Stimulated activated CD8-positive, alpha-beta memory T cell treated with anti-CD3 and anti-CD28 coated beads, Interleukin-12 subunit alpha, Interleukin-12 subunit beta, amount 100 ng/mL, for 24 hours (primary cell): ENCODE measurements around the gene LIMS3.
"Not testable (repeated sequence)": the region's sequence is repeated elsewhere in the genome, so short reads cannot be mapped to it uniquely, and the experiment has no call there.

ENCODE experiments used
- DNase-seq: peaks from one replicate; pipeline ENCODE4 v3.0.0-alpha.2; 2020; ENCODE audit errors: extremely low read depth

Gene LIMS3

DNA sequence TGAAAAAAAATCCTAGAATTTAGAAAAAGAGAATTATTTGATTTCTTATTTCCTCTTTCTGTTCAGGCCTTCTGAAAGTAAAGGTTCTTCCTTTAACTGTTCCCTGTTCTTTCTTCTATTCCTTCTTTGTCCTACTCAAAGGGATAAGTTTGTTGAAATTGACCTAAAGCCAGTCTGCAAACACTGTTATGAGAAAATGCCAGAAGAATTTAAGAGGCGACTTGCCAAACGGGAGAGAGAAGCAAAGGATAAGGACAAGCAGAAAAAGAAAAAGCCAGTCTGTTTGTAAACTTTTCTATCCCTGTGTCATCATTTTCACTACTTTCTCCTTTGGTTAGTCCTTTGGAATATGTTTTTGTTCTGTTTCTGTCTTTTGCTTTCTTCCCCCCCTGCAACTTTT lies 26.0 kb downstream of the LIMS3 start:
- not testable (repeated sequence) for DNase-seq

DNA sequence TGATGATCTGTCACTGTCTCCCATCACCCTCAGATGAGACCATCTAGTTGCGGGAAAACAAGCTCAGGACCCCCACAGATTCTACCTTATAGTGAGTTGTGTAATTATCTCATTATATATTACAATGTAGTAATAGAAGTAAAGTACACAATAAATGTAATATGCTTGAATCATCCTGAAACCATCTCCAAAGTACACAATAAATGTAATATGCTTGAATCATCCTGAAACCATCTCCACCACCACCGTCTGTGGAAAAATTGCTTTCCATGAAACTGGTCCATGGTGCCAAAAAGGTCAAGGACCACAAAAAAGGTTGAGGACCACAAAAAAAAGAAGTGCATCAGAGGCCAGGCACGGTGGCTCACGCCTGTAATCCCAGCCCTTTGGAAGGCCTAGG lies 29.3 kb downstream of the LIMS3 start:
- DNase-seq = not testable (repeated sequence)

DNA sequence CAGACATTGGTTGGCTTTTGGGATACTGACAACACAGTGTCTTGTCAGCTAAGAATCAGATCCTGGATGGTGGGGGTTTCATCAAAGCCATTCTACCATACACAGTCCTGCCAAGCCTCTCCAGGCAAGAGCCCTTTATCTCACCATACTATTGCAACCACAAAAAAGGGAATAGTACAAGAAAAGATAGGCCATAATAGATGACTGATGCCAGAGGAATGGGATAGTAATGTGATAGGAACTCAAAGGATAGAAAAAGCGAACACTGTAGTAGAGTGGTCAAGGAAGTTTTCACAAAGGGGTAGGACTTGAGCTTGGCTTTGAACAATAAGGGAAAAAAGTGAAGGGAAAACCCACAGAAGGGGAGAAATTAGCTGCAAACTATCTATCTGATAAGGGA lies 30.7 kb downstream of the LIMS3 start:
- DNase-seq = not testable (repeated sequence)

DNA sequence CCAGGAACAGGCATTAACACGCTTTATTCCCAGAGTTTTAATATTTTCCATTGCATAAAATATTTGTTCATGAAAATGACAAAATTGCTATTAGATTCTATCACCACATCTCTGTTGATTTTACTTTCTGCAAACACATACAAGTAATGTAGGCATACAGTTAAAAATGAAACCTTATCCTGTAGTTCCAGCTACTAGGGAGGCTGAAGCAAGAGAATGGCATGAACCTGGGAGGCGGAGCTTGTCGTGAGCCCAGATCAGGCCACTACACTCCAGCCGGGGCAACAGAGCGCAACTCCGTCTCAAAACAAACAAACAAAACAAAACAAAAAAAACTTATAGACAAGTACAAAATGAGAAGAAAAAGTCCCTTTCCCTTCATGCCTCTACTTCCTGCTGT lies 38.0 kb downstream of the LIMS3 start:
- DNase-seq = not testable (repeated sequence)

DNA sequence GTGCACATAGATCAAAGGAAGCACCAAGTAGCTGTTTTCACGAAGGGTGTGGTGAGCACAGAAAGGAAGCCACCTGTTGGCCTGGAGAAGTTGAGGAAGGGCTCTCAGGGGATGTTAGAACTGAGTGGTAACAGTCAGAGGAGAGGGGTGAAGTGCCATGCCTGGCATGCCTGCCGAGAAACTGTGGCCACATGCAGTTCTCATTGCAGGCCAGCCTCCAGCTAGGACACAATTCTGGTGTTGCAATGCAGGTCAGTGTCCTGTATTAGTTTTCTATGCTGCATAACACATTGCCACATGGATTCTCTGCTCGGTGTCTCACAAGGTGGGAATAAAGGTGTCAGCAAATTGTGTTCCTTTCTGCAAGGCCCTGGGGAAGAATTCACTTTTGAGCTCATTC lies 46.9 kb downstream of the LIMS3 start:
- DNase-seq = not testable (repeated sequence)

DNA sequence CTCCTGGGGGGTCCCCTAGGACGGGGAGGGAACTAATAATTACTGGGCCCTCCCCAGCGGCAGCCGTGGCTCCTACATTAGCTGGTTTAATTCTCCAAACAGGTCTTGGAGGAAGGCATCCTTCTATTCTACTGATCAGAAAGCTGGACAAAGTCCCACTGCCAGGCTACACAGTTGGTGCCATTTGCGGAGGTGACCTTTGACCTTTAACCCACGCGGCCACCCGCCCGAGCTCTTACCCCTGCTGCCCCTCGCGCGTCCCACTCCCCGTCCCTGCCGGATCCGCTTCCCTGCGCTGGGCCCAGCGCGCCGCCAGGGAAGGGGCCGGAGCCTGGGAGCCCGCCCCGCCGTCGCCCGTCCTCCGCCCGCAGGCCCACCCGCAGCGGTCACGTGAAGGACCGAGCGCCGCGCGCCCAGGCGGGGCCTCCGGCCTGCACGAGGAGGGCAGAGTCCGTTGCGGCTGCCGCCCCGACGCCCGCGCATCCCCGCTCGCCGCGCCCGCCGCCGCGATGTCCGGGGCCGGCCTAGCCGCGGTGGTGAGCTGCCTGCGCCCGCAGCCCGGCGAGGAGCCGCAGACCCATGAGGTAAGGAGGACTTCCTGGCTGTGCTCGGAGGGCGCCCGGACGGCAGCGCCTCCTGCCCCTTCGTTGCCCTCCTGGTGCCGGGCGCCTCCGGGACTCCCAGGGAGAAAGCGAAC lies 48.9 kb downstream of the LIMS3 start:
- DNase-seq = not testable (repeated sequence)

DNA sequence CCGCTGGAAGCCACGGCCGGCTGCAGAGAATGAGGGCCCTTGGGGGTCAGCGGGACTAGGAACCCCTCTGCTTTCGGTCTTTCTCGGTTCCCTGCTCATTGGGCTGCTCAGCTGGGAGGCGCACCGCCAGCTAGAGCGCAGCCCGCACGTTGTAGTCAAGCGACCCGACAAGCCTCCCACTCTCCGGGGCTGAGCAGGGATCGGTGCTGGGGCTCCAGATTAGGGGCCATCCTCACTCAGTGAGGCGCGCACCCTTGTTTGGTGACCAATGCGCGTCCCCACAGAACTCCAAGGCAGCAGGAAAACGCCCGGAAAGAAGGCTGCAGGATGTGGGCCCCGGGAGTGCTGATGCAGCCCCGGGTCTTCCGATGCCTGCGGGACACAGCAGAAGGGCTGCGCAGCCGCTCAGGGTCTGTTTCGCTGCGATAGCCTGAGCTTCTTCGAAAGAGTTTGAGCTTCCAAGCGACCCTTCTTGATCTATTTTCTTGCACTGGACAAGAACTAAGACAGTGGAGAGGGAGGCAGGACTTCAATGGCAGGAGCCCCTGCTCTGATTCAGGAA lies 49.6 kb downstream of the LIMS3 start:
- DNase-seq = not testable (repeated sequence)

DNA sequence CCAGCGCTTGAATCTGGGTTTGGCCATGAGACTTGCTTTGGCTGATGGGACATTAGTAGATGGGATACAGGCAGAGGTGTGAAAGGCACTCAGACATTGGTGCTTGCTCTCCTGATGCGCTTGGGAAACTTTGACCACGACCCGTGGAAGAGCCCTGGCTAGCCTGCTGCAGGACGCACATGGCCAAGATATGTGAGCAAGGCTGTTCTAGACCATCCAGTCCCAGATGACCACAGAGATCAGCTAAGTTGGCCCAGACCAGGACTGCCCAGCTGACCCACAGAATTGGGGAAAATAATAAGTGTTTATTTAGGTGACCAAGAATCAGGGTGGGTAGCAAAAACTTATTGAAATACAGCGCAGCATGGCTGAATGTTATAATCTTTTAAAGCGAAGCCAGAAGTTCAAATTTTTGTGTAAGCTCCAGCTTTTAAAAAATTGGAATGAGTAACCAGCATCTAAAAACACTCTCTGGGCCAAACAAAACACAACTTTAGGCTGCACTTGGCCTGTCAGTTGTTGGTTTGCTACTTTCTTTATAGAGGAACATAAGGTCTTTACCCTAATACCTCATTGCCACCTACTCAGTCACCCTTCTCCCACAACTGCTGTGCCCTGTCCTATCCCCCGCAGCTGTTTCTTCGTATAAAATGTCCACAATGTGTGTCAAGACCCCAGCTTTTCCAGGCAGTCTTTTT lies 51.8 kb downstream of the LIMS3 start:
- DNase-seq = not testable (repeated sequence)

DNA sequence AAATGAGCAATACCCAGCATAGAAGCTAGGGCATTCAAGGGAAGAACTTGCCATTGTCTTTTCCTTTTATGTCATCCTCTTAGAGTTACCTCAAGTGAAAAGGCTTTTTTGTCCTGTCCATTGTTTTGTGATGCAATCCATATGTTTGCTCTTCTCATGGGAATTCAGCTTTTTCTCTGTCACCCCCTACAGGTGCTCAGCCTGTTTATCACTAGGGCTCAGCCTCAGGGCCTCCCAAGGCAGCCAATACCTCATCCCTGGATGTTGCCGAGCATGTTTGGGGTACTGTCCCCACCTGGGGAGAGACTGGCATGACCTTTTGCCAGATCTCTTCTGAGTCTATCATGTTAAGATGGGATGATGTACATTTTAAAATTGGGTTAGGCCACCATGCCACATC lies 65.5 kb downstream of the LIMS3 start:
- not testable (repeated sequence) for DNase-seq

DNA sequence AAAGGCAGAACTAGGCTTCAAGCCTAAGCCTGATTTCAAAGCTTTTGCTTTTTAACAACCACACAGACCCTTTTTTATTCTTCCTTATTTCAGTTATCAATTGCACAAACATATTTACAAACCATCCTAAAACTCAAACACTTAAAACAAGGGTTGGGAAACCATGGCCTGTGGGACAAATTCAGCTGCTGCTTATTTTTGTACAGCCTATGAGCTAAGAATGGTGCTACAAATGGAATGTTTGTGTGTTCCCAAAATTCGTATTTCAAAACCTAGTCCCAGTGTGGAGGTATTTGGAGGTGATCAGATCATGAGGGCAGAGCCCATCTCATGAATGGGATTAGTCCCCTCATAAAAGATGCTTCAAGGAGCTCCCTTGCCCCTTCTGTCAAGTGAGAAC lies 67.0 kb downstream of the LIMS3 start:
- not testable (repeated sequence) for DNase-seq

DNA sequence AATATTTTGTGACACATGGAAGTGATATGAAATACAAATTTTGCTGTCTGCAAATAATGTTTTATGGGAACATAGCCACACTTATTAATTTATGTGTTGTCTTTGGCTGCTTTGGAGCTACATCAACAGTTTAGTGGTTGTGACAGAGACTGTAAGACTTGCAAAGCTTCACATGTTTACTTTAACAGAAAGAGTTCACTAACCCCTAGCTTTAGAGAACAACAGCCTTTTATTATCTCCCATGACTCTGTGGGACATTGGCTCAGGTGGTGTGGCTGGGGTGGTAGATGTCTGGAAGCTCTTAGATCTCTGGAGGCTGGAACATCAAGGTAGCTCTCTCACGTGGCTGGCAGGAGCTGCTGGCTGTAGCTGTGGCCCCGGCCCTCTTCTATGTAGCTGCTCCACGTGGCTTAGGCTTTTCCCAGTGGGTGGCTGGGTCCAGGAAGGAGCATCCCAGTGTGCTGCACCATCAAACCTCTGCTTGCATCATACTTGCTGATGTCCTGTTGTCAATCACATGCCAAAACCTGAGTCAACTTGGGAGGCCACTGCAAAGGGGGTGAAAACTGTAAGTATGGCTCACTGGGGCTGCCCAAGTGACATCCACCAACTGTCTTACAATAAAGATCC lies 67.7 kb downstream of the LIMS3 start:
- not testable (repeated sequence) for DNase-seq

DNA sequence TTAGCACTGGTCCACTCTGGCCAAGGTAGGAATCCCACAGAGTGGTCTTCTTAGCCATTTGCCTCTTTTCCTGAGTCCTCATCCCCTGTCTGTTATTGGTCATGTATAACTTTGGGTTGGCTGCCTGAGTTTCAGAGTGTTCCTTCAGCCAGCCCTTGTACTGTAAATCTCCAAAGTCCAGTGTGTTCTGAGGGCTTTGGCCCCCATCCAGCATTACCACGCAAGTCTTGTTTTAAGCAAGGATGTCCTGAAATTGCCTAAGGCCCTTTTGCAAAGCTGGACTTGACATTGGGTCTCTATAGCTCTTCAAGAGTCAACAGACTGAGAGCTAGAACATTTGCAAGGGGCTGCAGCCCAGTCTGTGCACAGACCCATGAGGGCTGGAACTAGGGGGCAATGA lies 68.4 kb downstream of the LIMS3 start:
- not testable (repeated sequence) for DNase-seq

DNA sequence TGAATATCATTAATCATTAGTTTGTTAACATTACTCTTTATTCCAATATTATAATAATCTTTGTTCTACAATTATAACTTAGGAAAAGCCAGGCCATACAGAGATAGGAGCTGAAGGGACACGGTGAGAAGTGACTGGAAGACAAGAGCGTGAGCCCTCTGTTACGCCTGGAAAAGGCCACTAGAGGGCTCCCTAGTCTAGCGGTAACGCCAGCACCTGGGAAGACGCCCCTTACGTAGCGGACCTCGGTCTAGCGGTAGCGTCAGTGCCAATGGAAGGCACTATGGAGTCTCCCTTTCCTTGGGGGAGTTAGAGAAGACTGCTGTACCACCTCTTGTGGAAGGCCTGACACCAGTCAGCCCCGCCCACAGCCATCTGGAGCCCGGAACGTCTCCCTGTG lies 71.4 kb downstream of the LIMS3 start:
- DNase-seq = not testable (repeated sequence)

DNA sequence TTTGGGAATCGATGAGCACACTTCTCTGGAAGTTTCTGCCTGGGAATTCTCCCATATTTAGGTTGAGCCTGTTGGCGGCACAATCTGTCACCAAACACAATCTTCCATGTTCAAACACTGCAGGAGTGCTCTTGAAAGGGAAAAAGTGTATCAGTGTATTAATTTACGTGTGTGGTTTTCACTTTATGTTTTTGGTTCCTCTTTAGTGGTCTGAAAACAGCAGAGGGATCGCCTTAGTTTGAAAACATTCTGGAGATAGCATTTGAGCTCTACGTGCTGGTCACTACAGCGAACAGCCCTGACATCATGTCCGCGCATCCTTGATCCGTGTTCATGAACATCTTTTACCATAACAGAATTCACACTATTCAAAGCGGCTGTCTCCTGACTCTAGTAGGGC lies 73.2 kb downstream of the LIMS3 start:
- DNase-seq = not testable (repeated sequence)
